Hepatocyte (in vitro differentiated cells): ENCODE measurements around the gene AUTS2.

Experiments
- EZH2phosphoT487 ChIP-seq: fragments of 200-600 bp; sonication (generic); IDR thresholded peaks from one replicate; pipeline ENCODE4 v1.6.1; 2018; ENCODE audit warnings: antibody characterized with exemption, mild to moderate bottlenecking, low read depth, moderate library complexity; ENCODE audit not compliant: unreplicated experiment, severe bottlenecking
- TF ChIP-seq, protein P1 (sequence below): fragments of 200-600 bp; sonication (generic); IDR thresholded peaks from 2 replicates; pipeline ENCODE4 v1.5.1; 2016; ENCODE audit warnings: antibody characterized with exemption, mild to moderate bottlenecking; ENCODE audit not compliant: poor library complexity

- TF ChIP-seq, protein P1, sequence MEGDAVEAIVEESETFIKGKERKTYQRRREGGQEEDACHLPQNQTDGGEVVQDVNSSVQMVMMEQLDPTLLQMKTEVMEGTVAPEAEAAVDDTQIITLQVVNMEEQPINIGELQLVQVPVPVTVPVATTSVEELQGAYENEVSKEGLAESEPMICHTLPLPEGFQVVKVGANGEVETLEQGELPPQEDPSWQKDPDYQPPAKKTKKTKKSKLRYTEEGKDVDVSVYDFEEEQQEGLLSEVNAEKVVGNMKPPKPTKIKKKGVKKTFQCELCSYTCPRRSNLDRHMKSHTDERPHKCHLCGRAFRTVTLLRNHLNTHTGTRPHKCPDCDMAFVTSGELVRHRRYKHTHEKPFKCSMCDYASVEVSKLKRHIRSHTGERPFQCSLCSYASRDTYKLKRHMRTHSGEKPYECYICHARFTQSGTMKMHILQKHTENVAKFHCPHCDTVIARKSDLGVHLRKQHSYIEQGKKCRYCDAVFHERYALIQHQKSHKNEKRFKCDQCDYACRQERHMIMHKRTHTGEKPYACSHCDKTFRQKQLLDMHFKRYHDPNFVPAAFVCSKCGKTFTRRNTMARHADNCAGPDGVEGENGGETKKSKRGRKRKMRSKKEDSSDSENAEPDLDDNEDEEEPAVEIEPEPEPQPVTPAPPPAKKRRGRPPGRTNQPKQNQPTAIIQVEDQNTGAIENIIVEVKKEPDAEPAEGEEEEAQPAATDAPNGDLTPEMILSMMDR: no peak
- no peak for TF ChIP-seq EZH2phosphoT487
Observed at GRCh38 chr7:70772891-70773290, 1174.6 kb downstream of the AUTS2 start.
